Spleen (tissue), 11 donors: ENCODE measurements around the gene P3H2. TPM values are rescaled to one million over a fixed set of nuclear protein-coding genes. Genes with fewer than 3 reads are reported as not detected.

ENCODE experiments used
- DNase-seq: peaks from one replicate; pipeline ENCODE4 v3.0.0-alpha.2; 2020
- H3K27ac ChIP-seq, 8 donors: fragments of 200-600 bp; sonication (generic) in 7 of 8; 1 replicate in 4 of 8; 2 replicates in 4 of 8; pipeline versions ENCODE4 v1.5.0 to v1.8.0; 2016 to 2021; ENCODE audit warnings: inconsistent platforms in 4 of 8, mild to moderate bottlenecking in 4 of 8, moderate library complexity in 1 of 8
- H3K27me3 ChIP-seq, 7 donors: fragments of 200-600 bp; sonication (generic) in 6 of 7; replicated peaks in 1 of 7; 1 replicate in 4 of 7; 2 replicates in 3 of 7; pipeline versions ENCODE4 v1.5.0 to v1.8.0; 2016 to 2021; ENCODE audit warnings: inconsistent platforms in 3 of 7, mild to moderate bottlenecking in 1 of 7
- H3K36me3 ChIP-seq, 6 donors: fragments of 200-600 bp; sonication (generic) in 5 of 6; 1 replicate in 4 of 6; 2 replicates in 2 of 6; pipeline versions ENCODE4 v1.5.0 to v1.8.0; 2016 to 2021; ENCODE audit warnings: inconsistent platforms in 2 of 6
- H3K4me1 ChIP-seq, 6 donors: fragments of 200-600 bp; sonication (generic) in 5 of 6; 1 replicate in 3 of 6; 2 replicates in 3 of 6; pipeline versions ENCODE4 v1.5.0 to v1.8.0; 2016 to 2021; ENCODE audit warnings: inconsistent platforms in 3 of 6
- H3K4me3 ChIP-seq, 8 donors: fragments of 200-600 bp; sonication (generic) in 7 of 8; 1 replicate in 4 of 8; 2 replicates in 4 of 8; pipeline versions ENCODE4 v1.5.0 to v1.8.0; 2016 to 2021; ENCODE audit warnings: inconsistent platforms in 4 of 8, mild to moderate bottlenecking in 4 of 8, moderate library complexity in 2 of 8
- H3K9me3 ChIP-seq, 8 donors: fragments of 200-600 bp; sonication (generic) in 7 of 8; 1 replicate in 4 of 8; 2 replicates in 4 of 8; pipeline versions ENCODE4 v1.5.0 to v1.8.0; 2016 to 2021; ENCODE audit warnings: inconsistent platforms in 4 of 8
- CTCF ChIP-seq, 11 experiments: fragments of 200-600 bp in 7 of 11; fragments of 450-650 bp in 4 of 11; sonication (generic) in 4 of 11; IDR thresholded peaks in 8 of 11; conservative IDR thresholded peaks in 3 of 11; 1 replicate in 7 of 11; 2 replicates in 4 of 11; pipeline versions ENCODE4 v1.4.0 to v1.8.0; 2016 to 2021; ENCODE audit warnings: antibody characterized with exemption in 11 of 11, inconsistent platforms in 4 of 11, mild to moderate bottlenecking in 1 of 11
- POLR2A ChIP-seq, 3 donors: fragments of 450-650 bp; IDR thresholded peaks; one replicate each; pipeline ENCODE4 v1.5.1; 2017; ENCODE audit warnings: antibody characterized with exemption in 3 of 3, mild to moderate bottlenecking in 1 of 3
- POLR2AphosphoS5 ChIP-seq, 3 donors: sonication (generic); formaldehyde crosslinking; IDR thresholded peaks; one replicate each; pipeline ENCODE4 v1.5.1; 2017; ENCODE audit warnings: antibody characterized with exemption in 3 of 3
- WGBS, 5 donors: extraction: QIAGEN DNeasy Blood & Tissue Kit in 3 of 5; methylation state at CpG; one replicate each; pipeline versions ENCODE4 v1.1.5 to v1.1.7; 2013 to 2018; 5-methylcytosine and 5-hydroxymethylcytosine counted together
- intact Hi-C: fragments of 100-400 bp; cut with DNase I; formaldehyde crosslinking; loops from one replicate; pipeline ENCODE4 v1.15.0; 2023; ENCODE audit warnings: low total_unique reads
- polyA plus RNA-seq, 3 donors: library from polyadenylated mRNA; stranded (reverse); fragments of 200-250 nt; gene quantifications; one replicate each; pipeline ENCODE4 v1.2.1, GENCODE V29; 2013
- total RNA-seq, 7 donors: library from RNA; depleted of rRNA in 3 of 7; stranded (reverse); fragments of >200 nt in 3 of 7; fragmentation: NEBNext Ultra II Directional in 4 of 7; extraction: Animal tissue kit (Norgen Biotek cat#: 25700) in 4 of 7; gene quantifications; one replicate each; pipeline versions ENCODE4 v1.1.0 to v1.2.1, GENCODE V29; 2016 to 2021
- donor health status: healthy with polysubstance abuse.
- donor health status: DM: no; HTN: no; CAD: no; lungs with moderate emphysema.
- donor health status: DM: no; HTN: no; CAD: no.
- donor health status: Bipolar disorder and iron deficiency.
- donor health status: healthy.
- donor health status: DM: no; HTN: no; CAD: no.
- donor health status: DM: yes; HTN: yes; CAD: no.

The P3H2 gene
- total and polyA plus RNA-seq, 10 donors, result 7.7 to 155 (median 79.2) TPM

DNA sequence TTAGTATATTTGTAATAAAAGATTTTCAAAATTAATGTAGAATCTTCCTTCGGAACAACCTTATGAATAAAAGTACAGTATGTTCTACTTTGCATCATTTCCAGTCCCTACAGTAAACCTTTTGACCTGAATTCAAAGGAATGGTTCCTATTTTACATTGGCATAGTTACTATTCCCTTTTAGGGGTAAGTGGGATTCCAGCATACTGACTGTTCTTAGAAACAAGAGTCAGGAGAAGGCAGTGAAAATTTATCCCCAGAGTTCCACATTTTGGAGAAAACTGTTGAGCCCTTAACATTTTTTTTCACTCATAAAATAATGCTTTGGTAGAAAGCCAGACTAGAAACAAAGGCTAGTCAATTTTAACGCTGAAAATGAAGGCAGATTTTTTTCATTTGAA, 78.1 kb downstream of the P3H2 start:
- no peak overlapping the region for H3K4me3 ChIP-seq
- no peak for DNase-seq
- peak overlapping the region in 1 of 8 donors; percentile 33 for H3K27ac ChIP-seq
- H3K27me3 ChIP-seq, result no peaks in the 10 kb centered on the region
- TF ChIP-seq CTCF (IDR thresholded peaks at IDR 0.05 in 8 of 11, conservative IDR thresholded peaks at IDR 0.05 in 3 of 11) (no peak), POLR2A (IDR thresholded peaks at IDR 0.05) (no peak), POLR2AphosphoS5 (IDR thresholded peaks at IDR 0.05) (no peak)
- H3K4me1 ChIP-seq, result peaks cover 2 to 16% (median 9%) of the 10 kb centered on the region in 6 donors
- no peaks in the 10 kb centered on the region for H3K36me3 ChIP-seq
- no peaks in the 10 kb centered on the region for H3K9me3 ChIP-seq
- WGBS, 5 donors, result 70 to 83% (median 78%) methylated on average over 2 of the region's 2 CpGs
- intact Hi-C loops, result no loop called here

DNA sequence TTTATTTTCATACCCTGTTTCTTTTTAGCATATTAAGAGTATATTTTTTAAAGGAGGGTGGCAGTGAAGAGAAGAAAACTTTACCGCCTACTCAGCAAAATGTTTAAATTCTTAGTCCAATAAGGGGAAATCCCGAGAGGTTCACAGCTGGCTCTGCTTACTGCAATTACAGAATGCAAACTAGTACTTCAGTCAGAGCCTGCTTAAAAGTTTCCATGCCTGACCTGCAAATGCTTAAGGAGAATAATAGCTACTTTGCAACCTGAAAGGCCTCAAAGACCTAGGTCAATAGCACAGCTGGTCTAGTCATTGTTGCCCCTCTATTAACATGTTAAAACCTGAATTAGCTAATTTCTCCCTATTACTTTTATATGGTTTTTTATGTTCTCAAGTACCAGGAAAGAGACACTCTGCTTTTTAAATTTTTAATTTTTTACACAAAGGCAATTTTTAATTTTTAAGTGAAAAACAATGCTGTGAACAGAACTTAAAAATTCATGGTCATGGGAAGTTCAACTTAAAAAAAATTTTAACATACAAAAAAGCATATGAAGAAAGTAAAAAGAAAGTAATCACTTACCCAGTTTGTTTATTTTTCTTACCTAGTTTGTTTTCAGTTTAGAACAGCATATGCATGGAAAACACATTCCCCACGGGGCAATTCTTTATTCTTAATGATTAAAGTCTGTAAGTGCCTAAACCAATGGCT, 79.2 kb downstream of the P3H2 start:
- Histone ChIP-seq H3K36me3 (no peaks in the 10 kb centered on the region), H3K4me1 (peaks cover 2 to 16% (median 9%) of the 10 kb centered on the region in 6 donors), H3K9me3 (no peaks in the 10 kb centered on the region), H3K4me3 (no peak overlapping the region), H3K27ac (peak overlapping the region in 1 of 8 donors; percentile 34), H3K27me3 (no peaks in the 10 kb centered on the region)
- intact Hi-C loops, result no loop called here
- TF ChIP-seq POLR2A (IDR thresholded peaks at IDR 0.05) (no peak), CTCF (IDR thresholded peaks at IDR 0.05 in 8 of 11, conservative IDR thresholded peaks at IDR 0.05 in 3 of 11) (no peak), POLR2AphosphoS5 (IDR thresholded peaks at IDR 0.05) (no peak)
- 37 to 61% (median 47%) methylated on average over 3 of the region's 3 CpGs for WGBS, 5 donors
- DNase-seq, result no peak

- no peaks in the 10 kb centered on the region for H3K9me3 ChIP-seq
- H3K4me3 ChIP-seq, result no peak overlapping the region
- peaks cover 2 to 16% (median 9%) of the 10 kb centered on the region in 6 donors for H3K4me1 ChIP-seq
- H3K36me3 ChIP-seq, result no peaks in the 10 kb centered on the region
- TF ChIP-seq POLR2A (IDR thresholded peaks at IDR 0.05) (no peak), POLR2AphosphoS5 (IDR thresholded peaks at IDR 0.05) (no peak), CTCF (IDR thresholded peaks at IDR 0.05 in 8 of 11, conservative IDR thresholded peaks at IDR 0.05 in 3 of 11) (no peak)
- no peak for DNase-seq
- no peak overlapping the region for H3K27ac ChIP-seq
- H3K27me3 ChIP-seq, result no peaks in the 10 kb centered on the region
- intact Hi-C loops, result no loop called here
- WGBS, 5 donors, result 66 to 80% (median 70%) methylated on average over 5 of the region's 5 CpGs
Observed at GRCh38 chr3:190040145-190040544, 80.6 kb downstream of the P3H2 start.

DNA sequence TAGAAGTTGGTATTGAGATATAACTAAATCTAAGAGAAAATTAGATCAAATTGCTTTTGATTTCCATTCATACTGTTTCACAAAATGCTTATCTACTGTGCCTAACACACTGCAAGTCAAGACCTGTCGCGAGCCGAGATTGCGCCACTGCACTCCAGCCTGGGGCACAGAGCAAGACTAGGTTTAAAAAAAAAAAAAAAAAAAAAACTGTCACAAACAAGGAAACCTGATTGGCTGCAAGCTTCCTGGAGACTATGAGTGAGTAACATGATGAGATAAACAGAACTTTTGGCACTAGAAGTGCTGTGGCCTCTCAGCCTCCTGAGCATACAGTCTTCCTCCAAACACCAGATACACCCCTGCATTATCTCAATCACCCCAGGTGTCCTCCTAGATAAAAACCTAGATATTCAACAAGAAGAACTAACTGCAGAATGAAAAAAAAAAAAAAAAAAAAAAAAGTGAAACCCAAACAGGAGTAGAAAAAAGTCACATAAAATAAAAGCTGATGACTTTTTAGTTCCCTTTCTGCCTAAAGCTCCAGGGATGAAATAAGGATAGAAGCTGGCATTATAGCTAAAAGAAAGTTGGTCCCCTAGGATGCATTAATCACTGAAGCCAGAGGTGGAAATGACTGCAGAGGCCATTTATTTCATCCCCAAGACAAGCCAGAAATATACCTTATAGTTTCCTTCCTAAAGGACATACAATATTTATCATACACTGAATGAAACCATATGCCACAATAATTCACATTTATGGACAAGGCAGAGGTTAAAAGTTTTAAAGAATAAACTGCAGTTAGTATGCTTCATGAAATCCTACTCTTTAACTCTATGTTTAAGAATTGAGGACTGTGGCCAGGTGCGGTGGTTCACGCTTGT, 82.4 kb downstream of the P3H2 start:
- TF ChIP-seq POLR2AphosphoS5 (IDR thresholded peaks at IDR 0.05) (peak in 1 of 3 donors; percentile 43), CTCF (IDR thresholded peaks at IDR 0.05 in 8 of 11, conservative IDR thresholded peaks at IDR 0.05 in 3 of 11) (no peak)
- 52 to 64% (median 53%) methylated on average over 6 of the region's 6 CpGs for WGBS, 5 donors
- Histone ChIP-seq H3K27me3 (no peaks in the 10 kb centered on the region), H3K36me3 (no peaks in the 10 kb centered on the region), H3K4me3 (no peak overlapping the region), H3K4me1 (peaks cover 2 to 10% (median 8%) of the 10 kb centered on the region in 6 donors), H3K9me3 (no peaks in the 10 kb centered on the region), H3K27ac (peak overlapping the region in 2 of 8 donors; percentile 33 to 45)
- DNase-seq, result no peak
- intact Hi-C loops, result no loop called here
